ENCODE data around the gene KIF19.

GRCh38 chr17:74337834-74338500 is 11.9 kb downstream of the KIF19 start:
- TF ChIP-seq EZH2 (IDR thresholded peaks at IDR 0.05; ENCODE audit: low read depth, low read length, severe bottlenecking) (no peak), CBX5 (IDR thresholded peaks at IDR 0.05; ENCODE audit: low read depth, low read length) (no peak), TAF1 (IDR thresholded peaks at IDR 0.05; ENCODE audit: low read depth, low read length) (no peak), GABPA (IDR thresholded peaks at IDR 0.05; ENCODE audit: borderline replicate concordance, insufficient read depth, low read length) (no peak)
- TF ChIP-seq, protein P1, sequence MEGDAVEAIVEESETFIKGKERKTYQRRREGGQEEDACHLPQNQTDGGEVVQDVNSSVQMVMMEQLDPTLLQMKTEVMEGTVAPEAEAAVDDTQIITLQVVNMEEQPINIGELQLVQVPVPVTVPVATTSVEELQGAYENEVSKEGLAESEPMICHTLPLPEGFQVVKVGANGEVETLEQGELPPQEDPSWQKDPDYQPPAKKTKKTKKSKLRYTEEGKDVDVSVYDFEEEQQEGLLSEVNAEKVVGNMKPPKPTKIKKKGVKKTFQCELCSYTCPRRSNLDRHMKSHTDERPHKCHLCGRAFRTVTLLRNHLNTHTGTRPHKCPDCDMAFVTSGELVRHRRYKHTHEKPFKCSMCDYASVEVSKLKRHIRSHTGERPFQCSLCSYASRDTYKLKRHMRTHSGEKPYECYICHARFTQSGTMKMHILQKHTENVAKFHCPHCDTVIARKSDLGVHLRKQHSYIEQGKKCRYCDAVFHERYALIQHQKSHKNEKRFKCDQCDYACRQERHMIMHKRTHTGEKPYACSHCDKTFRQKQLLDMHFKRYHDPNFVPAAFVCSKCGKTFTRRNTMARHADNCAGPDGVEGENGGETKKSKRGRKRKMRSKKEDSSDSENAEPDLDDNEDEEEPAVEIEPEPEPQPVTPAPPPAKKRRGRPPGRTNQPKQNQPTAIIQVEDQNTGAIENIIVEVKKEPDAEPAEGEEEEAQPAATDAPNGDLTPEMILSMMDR (IDR thresholded peaks at IDR 0.05; ENCODE audit: control extremely low read depth in 1 of 3, insufficient read depth in 1 of 3, low read depth in 1 of 3, low read length in 3 of 3), result no peak

Measured in H1 (cell line).